GM23338 (cell line): ENCODE results near the gene GUCD1.

ENCODE experiments used
- CREB1 ChIP-seq: fragments of 250-450 bp; sonication (Bioruptor Pico); IDR thresholded peaks from 2 replicates; pipeline ENCODE4 v1.5.0; 2020; ENCODE audit warnings: low read depth, mild to moderate bottlenecking, moderate library complexity
- EZH2 ChIP-seq: fragments of 200-600 bp; sonication (generic); IDR thresholded peaks from one replicate; pipeline ENCODE4 v1.8.0; 2017; ENCODE audit warnings: antibody characterized with exemption, mild to moderate bottlenecking, low read depth; ENCODE audit not compliant: unreplicated experiment
- EZH2phosphoT487 ChIP-seq: fragments of 200-600 bp; sonication (generic); IDR thresholded peaks from one replicate; pipeline ENCODE4 v1.8.1; 2018; ENCODE audit warnings: antibody characterized with exemption; ENCODE audit not compliant: unreplicated experiment
- POLR2AphosphoS5 ChIP-seq: IDR thresholded peaks from 2 replicates; pipeline ENCODE4 v1.6.1; 2016; ENCODE audit warnings: antibody characterized with exemption, low read depth
- ZNF114 ChIP-seq: fragments of 250-450 bp; sonication (Bioruptor Pico); IDR thresholded peaks from 2 replicates; pipeline ENCODE4 v1.5.0; 2020; ENCODE audit warnings: mild to moderate bottlenecking, moderate library complexity
- ZNF331 ChIP-seq: fragments of 250-450 bp; sonication (Bioruptor Pico); IDR thresholded peaks from 2 replicates; pipeline ENCODE4 v1.5.0; 2020; ENCODE audit warnings: low read depth, mild to moderate bottlenecking, moderate library complexity
- TF ChIP-seq, protein P1 (sequence below), 2 experiments: fragments of 200-600 bp in 1 of 2; sonication (generic) in 1 of 2; conservative IDR thresholded peaks; 2 replicates each; pipeline versions ENCODE4 v1.5.1 to v1.6.1; 2016 to 2017; ENCODE audit warnings: antibody characterized with exemption in 2 of 2, low read depth in 2 of 2, mild to moderate bottlenecking in 2 of 2, moderate library complexity in 1 of 2
- TF ChIP-seq, protein P2 (sequence below): IDR thresholded peaks from 2 replicates; pipeline ENCODE4 v1.6.1; 2016; ENCODE audit warnings: antibody characterized with exemption
- TF ChIP-seq, protein P3 (sequence below): IDR thresholded peaks from one replicate; pipeline ENCODE4 v1.6.1; 2018; ENCODE audit warnings: antibody characterized with exemption; ENCODE audit not compliant: unreplicated experiment

DNA sequence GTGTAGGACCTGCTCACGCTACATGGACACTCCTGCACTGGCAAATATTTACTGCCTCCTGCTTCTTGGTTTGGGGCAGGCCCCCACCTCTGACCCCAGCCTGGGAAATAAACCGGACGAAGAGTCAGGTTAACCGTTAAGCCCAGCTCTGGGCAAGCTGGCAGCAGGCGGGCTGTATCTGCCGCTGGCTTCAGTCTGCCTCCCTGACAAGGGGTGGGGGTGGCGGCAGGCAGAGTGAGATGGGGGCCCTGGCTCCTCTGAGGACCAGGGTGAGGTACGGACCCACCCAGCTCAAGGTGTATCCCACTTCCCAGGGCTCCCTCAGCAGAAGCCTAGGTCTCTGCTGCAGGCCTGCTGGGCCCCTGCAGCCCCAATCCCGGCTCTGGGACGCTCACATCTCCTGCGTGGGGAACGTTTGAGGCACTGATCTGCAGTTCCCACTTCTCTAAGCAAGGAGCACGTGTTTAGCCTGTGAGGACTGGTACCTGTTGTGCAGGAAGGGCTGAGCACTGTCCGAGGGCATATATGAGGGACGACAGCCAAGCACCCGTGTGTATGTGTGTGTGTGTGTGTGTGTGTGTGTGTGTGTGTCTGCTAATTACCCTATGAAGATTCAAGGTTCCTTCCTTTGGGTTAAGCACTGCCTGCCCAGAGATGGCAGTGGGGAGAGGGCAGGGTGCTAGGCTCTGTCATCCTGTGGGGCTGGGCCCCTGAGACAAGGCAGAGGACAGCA, 39.1 kb upstream of the GUCD1 start:
- TF ChIP-seq, protein P1, sequence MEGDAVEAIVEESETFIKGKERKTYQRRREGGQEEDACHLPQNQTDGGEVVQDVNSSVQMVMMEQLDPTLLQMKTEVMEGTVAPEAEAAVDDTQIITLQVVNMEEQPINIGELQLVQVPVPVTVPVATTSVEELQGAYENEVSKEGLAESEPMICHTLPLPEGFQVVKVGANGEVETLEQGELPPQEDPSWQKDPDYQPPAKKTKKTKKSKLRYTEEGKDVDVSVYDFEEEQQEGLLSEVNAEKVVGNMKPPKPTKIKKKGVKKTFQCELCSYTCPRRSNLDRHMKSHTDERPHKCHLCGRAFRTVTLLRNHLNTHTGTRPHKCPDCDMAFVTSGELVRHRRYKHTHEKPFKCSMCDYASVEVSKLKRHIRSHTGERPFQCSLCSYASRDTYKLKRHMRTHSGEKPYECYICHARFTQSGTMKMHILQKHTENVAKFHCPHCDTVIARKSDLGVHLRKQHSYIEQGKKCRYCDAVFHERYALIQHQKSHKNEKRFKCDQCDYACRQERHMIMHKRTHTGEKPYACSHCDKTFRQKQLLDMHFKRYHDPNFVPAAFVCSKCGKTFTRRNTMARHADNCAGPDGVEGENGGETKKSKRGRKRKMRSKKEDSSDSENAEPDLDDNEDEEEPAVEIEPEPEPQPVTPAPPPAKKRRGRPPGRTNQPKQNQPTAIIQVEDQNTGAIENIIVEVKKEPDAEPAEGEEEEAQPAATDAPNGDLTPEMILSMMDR (conservative IDR thresholded peaks at IDR 0.05; ENCODE audit: low read depth in 2 of 2), result no peak
- TF ChIP-seq, protein P2, sequence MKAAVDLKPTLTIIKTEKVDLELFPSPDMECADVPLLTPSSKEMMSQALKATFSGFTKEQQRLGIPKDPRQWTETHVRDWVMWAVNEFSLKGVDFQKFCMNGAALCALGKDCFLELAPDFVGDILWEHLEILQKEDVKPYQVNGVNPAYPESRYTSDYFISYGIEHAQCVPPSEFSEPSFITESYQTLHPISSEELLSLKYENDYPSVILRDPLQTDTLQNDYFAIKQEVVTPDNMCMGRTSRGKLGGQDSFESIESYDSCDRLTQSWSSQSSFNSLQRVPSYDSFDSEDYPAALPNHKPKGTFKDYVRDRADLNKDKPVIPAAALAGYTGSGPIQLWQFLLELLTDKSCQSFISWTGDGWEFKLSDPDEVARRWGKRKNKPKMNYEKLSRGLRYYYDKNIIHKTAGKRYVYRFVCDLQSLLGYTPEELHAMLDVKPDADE, result no peak
- TF ChIP-seq POLR2AphosphoS5 (no peak), EZH2 (no peak), ZNF114 (CRISPR knock-in tag) (no peak), EZH2phosphoT487 (no peak), CREB1 (CRISPR knock-in tag) (no peak), ZNF331 (CRISPR knock-in tag) (no peak)
- TF ChIP-seq, protein P3, sequence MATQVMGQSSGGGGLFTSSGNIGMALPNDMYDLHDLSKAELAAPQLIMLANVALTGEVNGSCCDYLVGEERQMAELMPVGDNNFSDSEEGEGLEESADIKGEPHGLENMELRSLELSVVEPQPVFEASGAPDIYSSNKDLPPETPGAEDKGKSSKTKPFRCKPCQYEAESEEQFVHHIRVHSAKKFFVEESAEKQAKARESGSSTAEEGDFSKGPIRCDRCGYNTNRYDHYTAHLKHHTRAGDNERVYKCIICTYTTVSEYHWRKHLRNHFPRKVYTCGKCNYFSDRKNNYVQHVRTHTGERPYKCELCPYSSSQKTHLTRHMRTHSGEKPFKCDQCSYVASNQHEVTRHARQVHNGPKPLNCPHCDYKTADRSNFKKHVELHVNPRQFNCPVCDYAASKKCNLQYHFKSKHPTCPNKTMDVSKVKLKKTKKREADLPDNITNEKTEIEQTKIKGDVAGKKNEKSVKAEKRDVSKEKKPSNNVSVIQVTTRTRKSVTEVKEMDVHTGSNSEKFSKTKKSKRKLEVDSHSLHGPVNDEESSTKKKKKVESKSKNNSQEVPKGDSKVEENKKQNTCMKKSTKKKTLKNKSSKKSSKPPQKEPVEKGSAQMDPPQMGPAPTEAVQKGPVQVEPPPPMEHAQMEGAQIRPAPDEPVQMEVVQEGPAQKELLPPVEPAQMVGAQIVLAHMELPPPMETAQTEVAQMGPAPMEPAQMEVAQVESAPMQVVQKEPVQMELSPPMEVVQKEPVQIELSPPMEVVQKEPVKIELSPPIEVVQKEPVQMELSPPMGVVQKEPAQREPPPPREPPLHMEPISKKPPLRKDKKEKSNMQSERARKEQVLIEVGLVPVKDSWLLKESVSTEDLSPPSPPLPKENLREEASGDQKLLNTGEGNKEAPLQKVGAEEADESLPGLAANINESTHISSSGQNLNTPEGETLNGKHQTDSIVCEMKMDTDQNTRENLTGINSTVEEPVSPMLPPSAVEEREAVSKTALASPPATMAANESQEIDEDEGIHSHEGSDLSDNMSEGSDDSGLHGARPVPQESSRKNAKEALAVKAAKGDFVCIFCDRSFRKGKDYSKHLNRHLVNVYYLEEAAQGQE, result no peak
